Hematopoietic multipotent progenitor cell treated with erythropoietin and hydrocortisone succinate and interleukin-3 and kit ligand, for 6 days (in vitro differentiated cells): Measurements from ENCODE around the gene LSMEM2.
"Not testable (repeated sequence)": the region's sequence is repeated elsewhere in the genome, so short reads cannot be mapped to it uniquely, and the experiment has no call there.

ENCODE experiments used
- DNase-seq: peaks from one replicate; pipeline ENCODE4 v3.0.0-alpha.2; 2015

Gene LSMEM2

DNA sequence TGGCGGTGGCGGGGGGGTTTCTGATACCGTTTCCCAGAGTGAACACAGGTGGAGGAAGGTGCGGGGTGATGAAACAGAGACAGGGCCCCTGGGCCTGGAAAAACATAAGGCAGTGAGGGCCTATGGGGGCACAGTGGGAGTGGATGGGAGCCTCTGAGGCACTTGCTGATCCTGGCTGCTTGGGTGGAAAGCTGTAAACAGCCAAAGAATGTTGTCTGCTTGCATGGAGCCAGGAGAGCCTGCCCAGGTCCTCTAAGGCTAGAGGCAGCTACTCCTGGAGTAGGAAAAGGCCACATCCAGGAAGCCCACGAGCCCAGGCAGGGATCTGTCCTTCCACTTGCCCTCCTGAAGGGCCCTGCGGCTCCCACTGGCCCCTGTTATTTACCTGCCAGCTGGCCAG lies 12.9 kb upstream of the LSMEM2 start:
- no peak for DNase-seq

GRCh38 chr3:50266836-50267235 lies 12.1 kb upstream of the LSMEM2 start:
- no peak for DNase-seq

GRCh38 chr3:50267280-50267913 lies 11.5 kb upstream of the LSMEM2 start:
- DNase-seq, result no peak

- no peak for DNase-seq
Measured at GRCh38 chr3:50268276-50268675, 10.6 kb upstream of the LSMEM2 start.

GRCh38 chr3:50268703-50269451 lies 10.0 kb upstream of the LSMEM2 start, which contains the start of gene SEMA3B:
SEMA3B (plus strand) TSS chr3:50269147; CDS start chr3:50269241, 94 bp downstream.
- peak; percentile 42 for DNase-seq

GRCh38 chr3:50269460-50269859 lies 9.4 kb upstream of the LSMEM2 start:
- DNase-seq, result no peak

GRCh38 chr3:50269977-50270413 lies 8.9 kb upstream of the LSMEM2 start:
- no peak for DNase-seq

GRCh38 chr3:50270422-50271224 lies 8.3 kb upstream of the LSMEM2 start:
- no peak for DNase-seq

GRCh38 chr3:50271314-50271936 lies 7.5 kb upstream of the LSMEM2 start:
- DNase-seq, result no peak

DNA sequence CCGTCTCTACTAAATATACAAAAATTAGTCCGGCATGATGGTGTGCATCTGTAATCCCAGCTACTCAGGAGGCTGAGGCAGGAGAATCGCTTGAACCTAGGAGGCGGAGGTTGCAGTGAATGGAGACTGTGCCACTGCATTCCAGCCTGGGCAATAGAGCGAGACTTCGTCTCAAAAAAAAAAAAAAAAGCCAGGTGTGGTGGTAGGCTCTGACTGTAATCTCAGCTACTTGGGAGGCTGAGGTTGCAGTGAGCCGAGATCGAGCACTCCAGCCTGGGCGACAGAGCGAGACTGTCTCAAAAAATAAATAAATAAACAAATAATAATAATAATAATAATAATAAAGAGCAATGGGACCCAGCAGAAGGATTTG lies 6.4 kb upstream of the LSMEM2 start:
- not testable (repeated sequence) for DNase-seq

DNA sequence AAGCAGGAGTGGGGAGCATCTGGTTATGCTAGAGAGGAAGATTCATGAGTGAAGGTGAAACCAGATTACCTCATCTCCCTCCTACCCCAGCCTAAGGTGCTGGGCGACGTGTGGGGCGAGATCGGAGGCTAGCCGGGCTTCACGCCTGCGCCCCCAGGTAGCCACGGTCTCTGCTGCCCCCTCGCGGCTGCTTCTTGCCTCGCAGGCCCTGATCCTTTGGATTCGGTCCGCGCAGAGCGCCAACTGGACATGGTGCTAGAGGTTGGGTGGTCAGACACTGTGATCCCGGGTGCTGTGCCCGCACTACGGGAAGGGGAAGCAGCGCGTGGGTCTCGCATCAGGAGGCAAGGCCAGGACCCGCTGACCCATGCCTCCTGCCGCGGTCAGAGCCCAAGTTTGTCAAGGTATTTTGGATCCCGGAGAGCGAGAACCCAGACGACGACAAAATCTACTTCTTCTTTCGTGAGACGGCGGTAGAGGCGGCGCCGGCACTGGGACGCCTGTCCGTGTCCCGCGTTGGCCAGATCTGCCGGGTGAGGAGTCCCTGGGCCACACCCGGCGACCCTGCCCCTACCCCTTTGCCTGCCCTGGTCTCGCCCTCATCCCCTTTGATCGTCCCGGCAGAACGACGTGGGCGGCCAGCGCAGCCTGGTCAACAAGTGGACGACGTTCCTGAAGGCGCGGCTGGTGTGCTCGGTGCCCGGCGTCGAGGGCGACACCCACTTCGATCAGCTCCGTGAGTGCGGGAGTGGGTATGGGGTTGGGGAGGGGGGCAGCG lies 5.8 kb upstream of the LSMEM2 start:
- DNase-seq, result peak; percentile 88

DNA sequence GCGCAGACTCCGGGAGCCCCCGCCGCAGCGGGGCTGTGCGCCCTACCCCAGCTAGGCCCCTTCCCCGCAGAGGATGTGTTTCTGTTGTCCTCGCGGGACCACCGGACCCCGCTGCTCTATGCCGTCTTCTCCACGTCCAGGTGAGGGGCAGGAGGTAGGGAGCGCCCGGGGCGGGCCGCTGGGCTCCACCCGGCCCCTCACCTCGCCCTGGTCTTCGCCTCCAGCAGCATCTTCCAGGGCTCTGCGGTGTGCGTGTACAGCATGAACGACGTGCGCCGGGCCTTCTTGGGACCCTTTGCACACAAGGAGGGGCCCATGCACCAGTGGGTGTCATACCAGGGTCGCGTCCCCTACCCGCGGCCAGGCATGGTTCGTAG lies 5.2 kb upstream of the LSMEM2 start:
- no peak for DNase-seq

DNA sequence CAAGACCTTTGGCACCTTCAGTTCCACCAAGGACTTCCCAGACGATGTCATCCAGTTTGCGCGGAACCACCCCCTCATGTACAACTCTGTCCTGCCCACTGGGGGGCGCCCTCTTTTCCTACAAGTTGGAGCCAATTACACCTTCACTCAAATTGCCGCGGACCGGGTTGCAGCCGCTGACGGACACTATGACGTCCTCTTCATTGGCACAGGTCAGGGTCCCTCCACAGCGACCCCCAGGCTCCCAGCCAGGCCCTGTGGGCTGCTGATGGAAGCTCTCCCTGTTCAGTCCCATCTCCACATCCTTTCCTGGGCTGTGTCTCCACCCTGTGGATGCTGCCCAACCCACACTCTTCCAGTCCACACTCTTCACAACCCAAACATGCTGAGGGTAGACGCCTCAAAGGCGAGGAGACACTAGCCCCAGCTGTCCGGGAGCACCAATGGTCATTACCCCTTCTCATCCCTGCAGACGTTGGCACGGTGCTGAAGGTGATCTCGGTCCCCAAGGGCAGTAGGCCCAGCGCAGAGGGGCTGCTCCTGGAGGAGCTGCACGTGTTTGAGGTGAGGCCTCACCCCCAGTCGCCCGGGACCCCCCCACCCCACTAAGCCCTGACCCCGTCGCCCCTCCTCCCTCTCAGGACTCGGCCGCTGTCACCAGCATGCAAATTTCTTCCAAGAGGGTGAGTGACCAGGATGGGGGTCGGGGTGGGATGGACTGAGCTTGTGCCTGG lies 4.3 kb upstream of the LSMEM2 start:
- DNase-seq, result peak; percentile 89

- no peak for DNase-seq
Measured at GRCh38 chr3:50275141-50275995, 3.5 kb upstream of the LSMEM2 start.

DNA sequence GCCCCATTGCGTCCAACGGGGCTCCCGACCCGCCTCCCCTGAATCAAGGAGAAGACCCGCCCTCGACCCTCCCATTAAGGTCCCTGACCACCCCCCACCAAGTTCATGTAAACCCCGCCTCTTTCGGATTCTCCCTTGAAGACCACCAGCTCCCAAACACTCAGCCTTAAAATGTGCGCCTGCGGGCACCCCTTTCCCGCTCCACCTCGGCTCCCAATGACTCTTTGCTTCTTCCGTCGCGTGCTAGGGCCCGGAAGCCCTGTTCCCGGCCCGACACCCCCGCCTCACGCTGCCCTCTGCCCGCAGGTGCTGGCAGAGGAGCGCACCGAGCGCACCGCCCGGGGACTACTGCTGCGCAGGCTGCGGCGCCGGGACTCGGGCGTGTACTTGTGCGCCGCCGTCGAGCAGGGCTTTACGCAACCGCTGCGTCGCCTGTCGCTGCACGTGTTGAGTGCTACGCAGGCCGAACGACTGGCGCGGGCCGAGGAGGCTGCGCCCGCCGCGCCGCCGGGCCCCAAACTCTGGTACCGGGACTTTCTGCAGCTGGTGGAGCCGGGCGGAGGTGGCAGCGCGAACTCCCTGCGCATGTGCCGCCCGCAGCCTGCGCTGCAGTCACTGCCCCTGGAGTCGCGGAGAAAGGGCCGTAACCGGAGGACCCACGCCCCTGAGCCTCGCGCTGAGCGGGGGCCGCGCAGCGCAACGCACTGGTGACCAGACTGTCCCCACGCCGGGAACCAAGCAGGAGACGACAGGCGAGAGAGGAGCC lies 2.7 kb upstream of the LSMEM2 start:
- peak; percentile 61 for DNase-seq

- no peak for DNase-seq
Measured at GRCh38 chr3:50276762-50277101, 2.2 kb upstream of the LSMEM2 start.

- no peak for DNase-seq
Measured at GRCh38 chr3:50278123-50278879, 586 bp upstream of the LSMEM2 start.

GRCh38 chr3:50279255-50280016 lies 549 bp downstream of the LSMEM2 start:
- DNase-seq, result no peak
